ENCODE data around the gene APBB1. TPM values are rescaled to one million over a fixed set of nuclear protein-coding genes. Genes with fewer than 3 reads are reported as not detected.

The APBB1 gene
- total RNA-seq, 1 experiment from 2014 or later, result 17.1 TPM

GRCh38 chr11:6410695-6411430 is 8.0 kb downstream of the APBB1 start:
- Histone ChIP-seq H3K27me3 (replicated peaks) (no peaks in the 10 kb centered on the region), H3K27ac (no peak overlapping the region), H3K36me3 (no peaks in the 10 kb centered on the region), H3K9me3 (replicated peaks) (no peaks in the 10 kb centered on the region), H3K4me3 (no peak overlapping the region), H3K4me1 (replicated peaks) (no peaks in the 10 kb centered on the region)
- DNase-seq (ENCODE audit: low read depth in 1 of 2, low spot score in 2 of 2), result no peak

GRCh38 chr11:6406370-6406769 is 12.5 kb downstream of the APBB1 start:
- no peak overlapping the region for H3K27ac ChIP-seq
- H3K4me3 ChIP-seq, result no peak overlapping the region
- H3K9me3 ChIP-seq (replicated peaks), result no peaks in the 10 kb centered on the region
- DNase-seq (ENCODE audit: low read depth in 1 of 2, low spot score in 2 of 2), result no peak
- H3K4me1 ChIP-seq (replicated peaks), result no peaks in the 10 kb centered on the region
- no peaks in the 10 kb centered on the region for H3K36me3 ChIP-seq
- no peaks in the 10 kb centered on the region for H3K27me3 ChIP-seq (replicated peaks)

GRCh38 chr11:6405846-6406245 is 13.0 kb downstream of the APBB1 start:
- Histone ChIP-seq H3K4me3 (no peak overlapping the region), H3K36me3 (no peaks in the 10 kb centered on the region), H3K4me1 (replicated peaks) (no peaks in the 10 kb centered on the region), H3K27me3 (replicated peaks) (no peaks in the 10 kb centered on the region), H3K9me3 (replicated peaks) (no peaks in the 10 kb centered on the region), H3K27ac (no peak overlapping the region)
- DNase-seq (ENCODE audit: low read depth in 1 of 2, low spot score in 2 of 2), result no peak

DNA sequence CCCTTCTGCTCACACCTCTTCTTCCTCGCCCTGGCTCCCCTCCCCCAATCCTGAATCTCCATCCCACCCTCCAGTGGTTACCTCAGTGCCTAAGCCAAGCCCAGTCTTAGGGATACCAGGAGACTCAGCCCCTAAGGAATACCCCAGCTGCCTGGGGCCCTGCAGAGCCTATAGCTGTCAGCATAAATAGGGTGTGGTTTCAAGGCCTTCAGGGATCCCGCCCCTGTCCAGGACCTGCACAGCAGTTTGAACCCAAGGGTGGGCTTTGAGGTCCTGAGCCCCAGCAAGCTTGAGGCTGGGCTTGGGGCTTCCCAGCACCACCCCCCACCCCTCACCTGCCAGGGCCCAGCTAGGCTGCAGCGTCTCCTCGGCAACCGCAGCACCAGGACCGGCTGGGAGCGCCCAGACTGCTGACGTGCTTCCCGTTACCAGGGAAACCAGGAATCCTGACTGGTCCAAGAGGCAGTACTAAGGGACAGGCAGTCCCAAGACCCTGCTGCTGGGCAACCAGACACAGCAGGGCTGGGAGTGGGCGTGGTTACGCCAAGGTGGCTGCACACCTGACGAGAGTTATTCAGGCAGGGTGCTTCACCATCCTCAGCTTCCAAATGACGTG is 13.7 kb downstream of the APBB1 start:
- Histone ChIP-seq H3K4me1 (replicated peaks) (no peaks in the 10 kb centered on the region), H3K36me3 (no peaks in the 10 kb centered on the region), H3K9me3 (replicated peaks) (no peaks in the 10 kb centered on the region), H3K4me3 (no peak overlapping the region), H3K27ac (no peak overlapping the region), H3K27me3 (replicated peaks) (no peaks in the 10 kb centered on the region)
- no peak for DNase-seq (ENCODE audit: low read depth in 1 of 2, low spot score in 2 of 2)

DNA sequence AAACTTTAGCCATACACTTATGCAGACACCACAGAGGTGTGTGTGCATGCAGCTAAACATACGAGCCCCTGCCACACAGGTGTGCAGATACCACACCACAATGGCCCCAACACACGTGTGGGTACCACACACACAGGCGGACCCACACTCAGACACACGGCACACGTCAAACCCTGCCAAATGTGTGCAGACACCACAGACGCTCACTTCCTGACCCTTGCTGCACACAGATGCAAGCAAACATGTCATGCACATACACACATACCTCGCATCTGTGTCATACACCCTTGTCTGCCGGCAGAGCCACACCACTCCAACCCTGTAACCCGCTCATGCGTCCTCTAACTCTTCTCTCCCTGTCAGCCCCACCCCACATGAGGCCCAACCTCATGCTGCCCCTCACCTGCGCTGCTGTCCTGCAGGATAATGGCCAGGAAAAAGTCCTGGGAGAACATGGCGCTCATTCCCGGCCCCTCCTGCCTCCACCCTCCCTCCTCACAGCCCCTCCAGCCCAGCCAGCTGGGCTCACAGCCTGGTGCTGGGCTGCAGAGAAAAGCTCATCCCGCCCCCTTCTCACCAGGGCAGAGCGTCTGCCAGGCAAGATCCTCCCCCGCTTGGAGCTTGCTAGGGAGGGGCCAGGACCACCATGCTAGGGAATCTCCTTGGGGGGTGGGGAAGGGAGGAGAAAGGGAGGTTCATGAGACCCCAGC is 14.4 kb downstream of the APBB1 start:
- H3K9me3 ChIP-seq (replicated peaks), result no peaks in the 10 kb centered on the region
- no peak overlapping the region for H3K4me3 ChIP-seq
- H3K4me1 ChIP-seq (replicated peaks), result no peaks in the 10 kb centered on the region
- no peak for DNase-seq (ENCODE audit: low read depth in 1 of 2, low spot score in 2 of 2)
- no peak overlapping the region for H3K27ac ChIP-seq
- H3K36me3 ChIP-seq, result no peaks in the 10 kb centered on the region
- no peaks in the 10 kb centered on the region for H3K27me3 ChIP-seq (replicated peaks)

DNA sequence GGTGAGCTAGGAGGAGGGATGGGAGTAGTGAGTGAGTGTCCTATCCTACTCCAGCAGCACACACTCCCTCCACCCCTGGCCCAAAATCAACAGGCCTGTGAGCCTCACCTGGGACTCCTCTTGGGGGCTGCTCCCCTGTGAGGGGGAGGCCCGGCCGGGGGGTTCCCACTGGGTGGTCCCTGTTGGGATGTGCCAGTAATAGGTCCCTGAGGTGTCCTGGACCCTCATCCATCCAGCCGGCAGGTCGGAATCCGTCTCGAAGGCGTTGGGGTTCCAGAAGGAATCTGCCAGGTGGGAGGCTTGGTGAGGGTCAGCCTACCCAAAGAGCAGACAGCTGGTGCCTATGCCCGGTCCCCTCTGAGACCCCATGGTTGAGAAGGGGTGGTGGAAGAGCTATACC is 15.4 kb downstream of the APBB1 start:
- H3K27ac ChIP-seq, result no peak overlapping the region
- no peaks in the 10 kb centered on the region for H3K36me3 ChIP-seq
- H3K4me3 ChIP-seq, result no peak overlapping the region
- peaks cover 1% of the 10 kb centered on the region for H3K4me1 ChIP-seq (replicated peaks)
- H3K9me3 ChIP-seq (replicated peaks), result no peaks in the 10 kb centered on the region
- no peaks in the 10 kb centered on the region for H3K27me3 ChIP-seq (replicated peaks)
- DNase-seq (ENCODE audit: low read depth in 1 of 2, low spot score in 2 of 2), result no peak

- Histone ChIP-seq H3K4me3 (no peak overlapping the region), H3K36me3 (no peaks in the 10 kb centered on the region), H3K9me3 (replicated peaks) (no peaks in the 10 kb centered on the region), H3K27me3 (replicated peaks) (no peaks in the 10 kb centered on the region), H3K4me1 (replicated peaks) (peaks cover 11% of the 10 kb centered on the region), H3K27ac (no peak overlapping the region)
- DNase-seq (ENCODE audit: low read depth in 1 of 2, low spot score in 2 of 2), result no peak
Observed at GRCh38 chr11:6402561-6402981, 16.3 kb downstream of the APBB1 start.

DNA sequence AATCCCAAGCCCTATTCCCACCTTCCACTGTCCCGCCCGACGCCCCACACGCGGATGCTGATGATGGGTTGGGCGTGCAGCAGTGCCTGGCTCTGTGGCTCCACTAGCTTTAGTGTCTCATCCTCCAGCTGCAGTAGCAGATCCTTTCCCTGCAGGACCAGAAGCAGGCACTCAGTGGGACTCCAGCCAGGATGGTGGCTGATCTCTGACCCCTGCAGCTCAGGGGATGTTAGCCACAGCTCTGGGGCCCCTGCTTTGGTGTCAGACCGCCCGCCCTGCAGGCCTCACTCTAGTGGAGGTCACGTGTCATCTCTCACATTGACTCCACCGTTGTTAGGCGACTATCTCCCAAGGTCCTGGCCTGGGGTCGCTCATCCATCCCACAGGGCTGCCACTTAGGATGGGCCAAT is 16.8 kb downstream of the APBB1 start:
- Histone ChIP-seq H3K36me3 (no peaks in the 10 kb centered on the region), H3K4me3 (no peak overlapping the region), H3K27me3 (replicated peaks) (no peaks in the 10 kb centered on the region), H3K27ac (no peak overlapping the region), H3K4me1 (replicated peaks) (peaks cover 16% of the 10 kb centered on the region), H3K9me3 (replicated peaks) (no peaks in the 10 kb centered on the region)
- no peak for DNase-seq (ENCODE audit: low read depth in 1 of 2, low spot score in 2 of 2)

- H3K9me3 ChIP-seq (replicated peaks), result no peaks in the 10 kb centered on the region
- H3K36me3 ChIP-seq, result no peaks in the 10 kb centered on the region
- no peak overlapping the region for H3K4me3 ChIP-seq
- H3K4me1 ChIP-seq (replicated peaks), result peaks cover 20% of the 10 kb centered on the region
- no peak overlapping the region for H3K27ac ChIP-seq
- H3K27me3 ChIP-seq (replicated peaks), result no peaks in the 10 kb centered on the region
- no peak for DNase-seq (ENCODE audit: low read depth in 1 of 2, low spot score in 2 of 2)
Observed at GRCh38 chr11:6401464-6401863, 17.4 kb downstream of the APBB1 start.

DNA sequence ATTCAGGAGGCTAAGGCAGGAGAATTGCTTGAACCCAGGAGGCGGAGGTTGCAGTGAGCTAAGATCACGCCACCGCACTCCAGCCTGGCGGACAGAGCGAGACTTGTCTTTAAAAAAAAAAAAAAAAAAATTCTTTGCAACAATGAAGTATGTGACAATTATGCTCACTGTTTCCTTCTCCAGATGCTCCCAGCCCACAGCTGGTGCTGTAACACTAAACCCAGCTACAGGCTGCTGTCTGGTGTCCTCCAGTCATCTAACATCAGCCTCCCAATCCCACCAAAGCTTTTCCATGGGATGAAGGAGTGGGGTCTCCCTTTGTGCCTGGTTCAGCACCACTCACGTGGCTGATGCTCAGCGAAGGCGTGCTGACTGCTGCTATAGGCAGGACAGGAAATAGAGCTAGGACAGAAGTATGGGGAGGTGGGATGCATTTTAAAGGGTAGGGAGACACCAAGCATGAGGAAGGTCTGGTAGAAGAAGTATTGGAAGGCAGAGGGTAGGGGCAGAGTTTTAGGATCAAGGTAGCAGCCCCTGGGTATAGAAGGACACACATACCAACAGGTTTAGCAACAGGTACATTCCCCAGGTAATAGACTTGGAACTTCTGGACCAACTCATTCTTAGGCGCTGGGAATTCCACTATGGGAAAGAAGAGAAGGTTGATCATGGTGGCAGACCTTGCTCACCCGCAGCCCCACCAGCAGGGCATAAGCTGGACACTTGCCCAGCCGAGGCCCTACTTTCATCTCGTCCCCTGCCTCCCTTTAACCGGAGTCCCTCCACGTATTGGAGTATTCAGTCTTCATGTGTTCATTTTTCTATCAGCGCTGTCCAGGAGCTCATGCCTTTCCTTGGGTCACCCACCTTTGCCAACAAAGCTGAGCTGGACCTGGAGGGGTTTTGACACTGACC is 18.2 kb downstream of the APBB1 start:
- no peak for DNase-seq (ENCODE audit: low read depth in 1 of 2, low spot score in 2 of 2)
- H3K4me1 ChIP-seq (replicated peaks), result peaks cover 20% of the 10 kb centered on the region
- no peak overlapping the region for H3K4me3 ChIP-seq
- no peak overlapping the region for H3K27ac ChIP-seq
- H3K36me3 ChIP-seq, result no peaks in the 10 kb centered on the region
- no peaks in the 10 kb centered on the region for H3K27me3 ChIP-seq (replicated peaks)
- H3K9me3 ChIP-seq (replicated peaks), result no peaks in the 10 kb centered on the region

DNA sequence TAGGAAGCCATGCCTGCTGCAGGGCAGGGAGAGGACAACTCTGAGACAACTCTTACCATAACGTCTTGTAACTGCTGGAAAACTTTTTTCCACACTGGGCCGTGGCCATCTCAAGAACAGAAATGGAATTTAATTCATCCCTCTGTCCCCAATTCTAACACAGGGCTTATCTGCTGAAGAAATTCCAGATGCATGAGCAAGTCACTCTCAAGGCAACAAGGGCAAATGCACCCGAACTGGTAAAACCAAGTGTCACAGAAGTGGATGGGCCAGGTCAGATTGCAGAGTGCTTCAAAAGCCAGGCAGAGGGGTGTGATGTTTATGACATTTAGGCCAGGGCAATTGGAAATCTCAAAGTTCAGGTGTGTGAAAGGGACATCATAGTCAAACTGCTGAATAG is 21.3 kb downstream of the APBB1 start:
- Histone ChIP-seq H3K27me3 (replicated peaks) (no peaks in the 10 kb centered on the region), H3K9me3 (replicated peaks) (no peaks in the 10 kb centered on the region), H3K4me3 (no peak overlapping the region), H3K4me1 (replicated peaks) (peaks cover 20% of the 10 kb centered on the region), H3K27ac (no peak overlapping the region), H3K36me3 (no peaks in the 10 kb centered on the region)
- DNase-seq (ENCODE audit: low read depth in 1 of 2, low spot score in 2 of 2), result peak in 1 of 2 experiments; percentile 17

DNA sequence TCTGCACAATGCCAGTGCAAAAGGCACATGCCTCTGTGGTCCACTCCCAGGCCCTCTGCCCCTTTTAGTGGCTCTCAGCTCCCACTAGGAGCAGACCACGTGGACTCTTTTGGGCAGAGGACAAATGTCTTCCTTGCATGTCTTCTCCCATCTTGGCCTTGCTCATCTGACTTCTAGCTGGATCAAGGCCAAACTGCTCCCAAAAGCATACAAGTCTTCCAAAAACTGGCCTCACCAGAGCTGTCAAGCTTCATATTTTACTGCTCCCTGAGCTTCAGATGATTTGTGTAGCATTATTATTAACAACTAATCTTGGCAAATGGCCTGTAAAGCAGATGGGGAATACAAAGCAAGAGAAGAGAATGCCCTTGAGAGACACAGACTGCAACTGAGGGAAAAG is 21.7 kb downstream of the APBB1 start:
- no peak for DNase-seq (ENCODE audit: low read depth in 1 of 2, low spot score in 2 of 2)
- peaks cover 20% of the 10 kb centered on the region for H3K4me1 ChIP-seq (replicated peaks)
- no peaks in the 10 kb centered on the region for H3K27me3 ChIP-seq (replicated peaks)
- no peaks in the 10 kb centered on the region for H3K36me3 ChIP-seq
- no peak overlapping the region for H3K4me3 ChIP-seq
- no peaks in the 10 kb centered on the region for H3K9me3 ChIP-seq (replicated peaks)
- no peak overlapping the region for H3K27ac ChIP-seq

GRCh38 chr11:6395470-6396060 is 23.3 kb downstream of the APBB1 start:
- Histone ChIP-seq H3K9me3 (replicated peaks) (no peaks in the 10 kb centered on the region), H3K4me1 (replicated peaks) (peaks cover 24% of the 10 kb centered on the region), H3K4me3 (no peak overlapping the region), H3K27ac (no peak overlapping the region), H3K36me3 (no peaks in the 10 kb centered on the region), H3K27me3 (replicated peaks) (no peaks in the 10 kb centered on the region)
- no peak for DNase-seq (ENCODE audit: low read depth in 1 of 2, low spot score in 2 of 2)

Data from SJSA1 (cell line).